NCI-H524 (cell line): ENCODE measurements around the gene SERPINB12.

ENCODE experiments used
- DNase-seq, 2 experiments: peaks; one replicate each; lab custom pipeline; 2025; lab: John Stamatoyannopoulos, UW

SERPINB12 gene

DNA sequence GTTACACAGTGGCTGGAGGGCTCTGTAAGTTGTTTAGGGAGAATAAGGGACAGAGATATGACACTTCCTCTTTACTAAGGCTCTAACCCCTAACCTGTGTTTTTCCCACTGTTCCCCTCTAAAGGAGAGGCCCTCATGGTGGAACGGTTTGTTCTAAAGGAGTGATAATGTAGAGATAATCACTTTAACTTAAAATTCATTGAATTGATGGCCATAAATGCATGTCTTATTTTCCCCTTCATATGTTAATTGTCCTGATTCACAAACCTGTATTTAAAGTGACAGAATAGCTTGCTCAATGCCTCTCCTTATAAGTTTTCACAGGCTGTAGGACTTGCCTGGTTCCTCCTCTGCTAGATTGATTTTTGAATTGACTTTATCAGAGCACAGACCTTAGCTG, at the start of gene SERPINB12:
Gene SERPINB12, plus strand, starts transcription at position 301 of the 400 bp plus-strand sequence. CDS start 13,791 bp downstream, outside the sequence.
- no peak for DNase-seq

- DNase-seq: no peak
These were observed 49.3 kb upstream of the SERPINB12 start for GRCh38 chr18:63492851-63493250.

DNA sequence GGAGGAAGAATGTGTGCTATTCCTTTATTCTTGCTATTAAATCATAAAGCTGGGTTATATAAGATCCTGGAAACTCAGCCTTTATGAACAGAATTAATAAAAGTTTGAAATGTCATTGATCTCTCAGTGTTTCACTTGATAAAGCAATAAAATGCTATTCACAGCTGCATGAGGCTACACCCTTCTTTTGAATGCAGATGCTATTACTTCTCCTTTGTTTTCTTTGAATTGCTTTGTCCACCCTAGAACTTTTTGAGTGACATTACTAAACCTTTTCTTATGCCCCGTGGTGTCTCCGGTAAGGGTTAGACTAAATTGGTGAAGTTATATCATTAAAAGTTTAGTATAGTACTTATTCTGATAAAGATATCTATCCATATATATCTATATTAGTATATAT, 46.5 kb upstream of the SERPINB12 start:
- DNase-seq: no peak

- DNase-seq: peak; percentile 2 to 7
These were observed 36.4 kb upstream of the SERPINB12 start for GRCh38 chr18:63505566-63506335.

DNA sequence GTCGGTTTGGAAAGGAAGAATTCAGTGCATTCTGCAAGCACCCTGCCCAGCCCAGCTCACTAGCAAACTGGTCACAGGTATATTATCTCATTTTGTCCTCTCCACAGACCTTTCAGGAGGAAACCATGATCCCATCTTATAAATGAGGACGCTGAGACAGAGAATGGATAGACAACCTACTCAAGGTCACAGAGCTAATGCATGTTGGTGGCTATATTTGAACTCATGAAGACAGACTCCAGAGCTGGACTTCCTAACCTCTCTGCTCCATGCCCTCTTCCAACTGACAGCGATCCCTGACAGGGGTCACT, 35.9 kb upstream of the SERPINB12 start:
- no peak for DNase-seq

GRCh38 chr18:63508596-63508995, 33.6 kb upstream of the SERPINB12 start:
- no peak for DNase-seq

DNA sequence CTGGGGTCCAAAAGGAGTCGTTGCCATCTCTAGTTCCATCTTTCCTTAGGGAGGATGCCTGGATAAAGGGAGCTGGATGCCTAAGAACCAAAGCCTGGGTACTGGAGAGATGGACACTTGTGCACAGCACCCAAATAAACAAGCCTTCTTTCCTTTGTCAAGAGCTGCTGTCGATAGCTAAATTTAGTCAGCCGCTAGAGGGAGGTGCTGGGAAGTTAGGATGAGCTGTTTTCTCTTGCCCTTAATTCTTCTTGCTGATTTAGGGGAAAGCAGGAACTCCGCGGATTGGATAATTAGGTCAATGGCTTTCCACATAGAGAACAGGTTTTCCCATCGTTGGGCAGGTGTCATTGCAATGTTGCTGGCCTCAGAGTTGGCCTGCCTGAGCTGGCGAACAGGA, 30.9 kb upstream of the SERPINB12 start:
- no peak for DNase-seq

DNA sequence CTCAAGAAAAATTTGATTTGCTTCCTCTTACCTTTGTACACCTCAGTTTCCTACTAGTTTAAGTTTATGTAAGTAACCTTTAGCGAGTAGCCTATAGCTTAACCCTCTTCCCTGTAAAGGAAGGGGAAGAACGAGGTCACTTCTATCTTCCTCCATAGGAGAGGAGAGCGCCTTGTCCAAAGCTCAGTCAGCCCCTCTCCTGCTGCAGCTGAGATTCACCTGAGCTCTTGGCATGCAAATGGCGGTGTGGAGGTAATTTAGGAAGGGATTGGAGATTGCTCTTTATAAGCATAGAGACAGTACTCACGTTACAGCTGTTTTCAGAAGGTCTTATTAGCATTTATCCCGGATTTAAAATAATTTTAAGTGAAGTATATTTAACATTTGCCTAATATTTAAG, 27.8 kb upstream of the SERPINB12 start:
- no peak for DNase-seq

DNA sequence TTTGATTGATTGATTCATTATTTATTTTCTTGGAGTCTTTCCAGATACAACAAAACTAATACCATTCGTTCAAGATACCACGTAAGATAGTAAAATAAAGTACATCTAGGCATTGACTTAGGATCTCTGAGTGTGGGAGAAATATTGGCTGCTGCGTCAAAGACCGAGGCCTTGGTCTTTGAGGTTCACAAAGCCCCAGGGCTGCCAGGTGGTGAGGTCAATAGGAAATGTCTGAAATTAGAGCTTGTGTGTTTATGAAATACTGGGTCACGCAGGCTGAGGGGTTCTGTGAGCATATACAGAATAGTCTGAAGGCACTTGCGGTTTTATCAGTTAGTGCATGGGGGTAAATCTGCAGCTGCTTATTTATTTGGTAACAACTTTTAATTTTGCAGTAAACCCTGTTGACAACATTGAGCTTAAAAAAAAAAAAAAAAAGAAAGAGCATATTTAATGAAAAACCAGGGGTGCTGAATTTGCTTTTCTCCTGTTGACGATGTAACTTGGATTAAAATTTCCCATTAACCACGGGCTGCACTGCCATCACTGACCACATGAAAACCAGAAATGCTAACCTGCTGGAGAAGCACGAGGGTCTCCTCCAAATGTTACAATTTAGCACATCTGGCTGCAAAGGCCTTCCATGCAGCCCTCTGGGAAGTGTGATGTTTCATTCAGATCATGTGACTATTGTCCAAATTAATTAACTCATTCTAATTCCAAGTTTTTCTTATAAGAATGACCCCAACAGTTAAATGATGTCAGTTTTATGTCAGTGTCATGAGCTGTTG, 27.1 kb upstream of the SERPINB12 start:
- DNase-seq: no peak

DNA sequence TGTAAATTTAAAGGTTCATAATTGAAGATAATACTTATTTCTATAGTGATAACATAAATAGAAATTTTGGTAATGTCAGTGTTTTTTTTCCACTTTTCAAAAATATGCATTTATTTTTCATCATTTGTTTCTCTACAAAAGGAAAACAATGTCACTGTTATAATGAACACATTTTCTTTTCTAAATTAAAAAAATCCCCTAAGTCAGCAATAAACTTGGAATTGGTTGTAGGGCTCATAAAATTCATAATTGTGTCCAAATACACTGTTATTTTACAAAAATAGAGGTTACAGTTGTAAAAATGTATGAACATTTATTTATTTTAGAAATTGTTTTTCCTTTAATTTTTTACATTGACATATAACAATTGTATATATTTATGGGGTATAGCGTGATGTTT, 26.4 kb upstream of the SERPINB12 start:
- DNase-seq: no peak

GRCh38 chr18:63518178-63519012, 23.8 kb upstream of the SERPINB12 start:
- DNase-seq: peak; percentile 55 to 80

- no peak for DNase-seq
These were observed 22.0 kb upstream of the SERPINB12 start for GRCh38 chr18:63520053-63520685.

GRCh38 chr18:63523660-63524059, 18.5 kb upstream of the SERPINB12 start:
- DNase-seq: peak; percentile 18 to 46

GRCh38 chr18:63527251-63527650, 14.9 kb upstream of the SERPINB12 start:
- DNase-seq: no peak

- no peak for DNase-seq
These were observed 13.2 kb upstream of the SERPINB12 start for GRCh38 chr18:63528863-63529492.

DNA sequence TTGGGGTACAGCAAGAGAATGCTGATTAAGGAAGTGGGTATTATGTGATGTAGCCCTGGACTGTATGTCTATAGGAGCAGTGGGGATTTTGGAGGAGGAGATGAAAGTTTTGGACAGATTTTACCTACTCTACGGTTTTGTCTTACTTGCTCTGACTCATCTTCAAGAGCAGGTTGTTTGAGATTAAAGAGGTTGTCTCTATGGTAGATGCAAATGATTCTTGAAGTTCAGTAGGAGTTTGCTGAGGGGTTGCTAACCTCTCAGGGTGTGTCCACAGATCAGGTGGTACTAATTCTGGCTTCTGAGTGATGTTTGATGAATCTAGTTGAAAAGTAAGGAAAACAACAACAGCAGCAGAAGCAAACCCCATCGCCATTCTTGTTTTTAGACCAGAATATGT, 9.7 kb upstream of the SERPINB12 start:
- no peak for DNase-seq

DNA sequence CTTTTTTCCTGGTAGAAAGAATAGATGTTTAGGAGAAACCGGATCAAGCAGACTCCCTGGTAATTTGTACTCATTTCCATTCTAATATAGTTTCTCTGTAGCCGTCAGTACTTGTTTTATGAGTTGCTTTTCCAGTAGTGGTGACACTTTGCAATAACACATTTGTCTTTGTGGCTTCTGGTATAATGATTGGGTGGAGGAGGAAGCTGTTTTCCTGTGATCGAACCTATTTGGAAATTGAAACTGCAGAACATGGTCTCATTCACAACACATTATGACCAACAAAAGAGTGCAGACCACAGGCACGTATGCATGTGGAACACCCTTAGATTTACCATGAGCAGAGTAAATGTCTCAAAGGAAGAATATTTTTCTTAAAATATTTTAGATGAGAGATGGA, 7.6 kb upstream of the SERPINB12 start:
- no peak for DNase-seq

- peak in 1 of 2 experiments; percentile 8 for DNase-seq
These were observed 2.2 kb upstream of the SERPINB12 start for GRCh38 chr18:63539904-63540510.

- DNase-seq: no peak
These were observed 1.8 kb downstream of the SERPINB12 start for GRCh38 chr18:63544017-63544416.

DNA sequence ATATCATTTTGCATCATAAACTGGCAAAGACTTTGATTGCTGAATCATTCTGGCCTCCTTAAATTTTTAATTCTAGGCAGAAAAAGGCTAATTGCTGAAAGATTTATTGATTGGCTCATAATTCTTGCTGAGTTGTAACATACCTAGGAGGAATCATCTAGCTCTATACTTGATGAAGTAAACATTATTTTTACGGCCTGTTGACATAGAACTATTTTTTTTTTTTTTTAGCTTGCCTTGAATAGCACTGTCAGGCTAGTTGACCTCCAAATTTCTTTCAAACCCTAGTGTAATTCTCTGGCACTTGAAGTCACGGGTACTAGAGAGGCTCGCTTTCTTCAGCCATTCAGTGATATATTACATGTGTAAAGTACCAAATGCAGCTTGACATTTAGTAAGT, 2.8 kb downstream of the SERPINB12 start:
- DNase-seq: no peak

- DNase-seq: no peak
These were observed 7.9 kb downstream of the SERPINB12 start for GRCh38 chr18:63550068-63550467.
